NCI-H345 treated with DMSO at 0.1 percent for 48 hours (cell line): ENCODE measurements around the gene NAALADL2.

Experiments
- DNase-seq: peaks from one replicate; lab custom pipeline; 2025; ENCODE audit not compliant: unreplicated experiment; lab: John Stamatoyannopoulos, UW

The NAALADL2 gene

GRCh38 chr3:175193815-175194518 lies 334.8 kb downstream of the NAALADL2 start:
- no peak for DNase-seq

GRCh38 chr3:175198991-175199783 lies 340.1 kb downstream of the NAALADL2 start:
- DNase-seq, result no peak

GRCh38 chr3:175199961-175200360 lies 340.8 kb downstream of the NAALADL2 start:
- no peak for DNase-seq

- no peak for DNase-seq
These were observed 341.4 kb downstream of the NAALADL2 start for GRCh38 chr3:175200391-175201095.

- no peak for DNase-seq
These were observed 348.2 kb downstream of the NAALADL2 start for GRCh38 chr3:175207361-175207760.

DNA sequence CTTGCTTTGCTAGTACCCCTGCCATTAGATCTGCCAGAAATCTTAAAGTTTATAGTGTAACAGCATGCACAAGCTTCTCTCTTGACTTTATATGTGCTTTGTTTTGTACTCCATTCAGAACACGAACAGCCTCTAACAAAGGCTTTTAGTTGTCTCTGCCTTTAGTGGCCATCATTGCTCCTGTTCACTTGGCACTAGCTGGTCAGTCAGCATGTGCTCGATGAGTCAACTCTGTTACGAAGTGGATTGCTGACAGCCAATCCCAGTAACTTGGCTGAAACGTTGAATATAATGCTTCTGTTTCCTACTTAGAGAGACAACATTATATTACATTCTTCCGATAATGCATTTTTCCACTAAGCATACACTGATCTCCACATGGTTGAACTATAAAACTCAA lies 349.2 kb downstream of the NAALADL2 start:
- no peak for DNase-seq

- no peak for DNase-seq
These were observed 352.3 kb downstream of the NAALADL2 start for GRCh38 chr3:175211466-175211865.

- no peak for DNase-seq
These were observed 353.8 kb downstream of the NAALADL2 start for GRCh38 chr3:175212896-175213295.

DNA sequence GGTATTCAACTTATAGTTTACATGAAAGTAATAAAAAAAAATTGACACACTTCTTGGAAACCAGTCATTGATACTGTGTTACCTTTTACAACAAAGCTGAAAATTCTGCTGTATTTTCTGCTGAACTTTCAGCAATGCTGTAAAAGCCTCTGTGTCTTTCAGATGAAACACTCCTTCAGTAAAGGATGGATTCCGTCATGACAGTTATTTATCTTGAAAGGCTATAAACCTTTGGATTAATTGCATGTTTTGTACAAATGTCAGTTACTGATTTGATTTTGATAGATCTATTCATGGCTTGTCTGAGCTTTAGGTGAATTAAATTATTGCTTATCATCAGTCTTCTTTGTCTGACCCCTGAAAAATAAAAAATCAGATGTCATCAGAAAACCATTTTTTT lies 355.1 kb downstream of the NAALADL2 start:
- DNase-seq, result no peak

DNA sequence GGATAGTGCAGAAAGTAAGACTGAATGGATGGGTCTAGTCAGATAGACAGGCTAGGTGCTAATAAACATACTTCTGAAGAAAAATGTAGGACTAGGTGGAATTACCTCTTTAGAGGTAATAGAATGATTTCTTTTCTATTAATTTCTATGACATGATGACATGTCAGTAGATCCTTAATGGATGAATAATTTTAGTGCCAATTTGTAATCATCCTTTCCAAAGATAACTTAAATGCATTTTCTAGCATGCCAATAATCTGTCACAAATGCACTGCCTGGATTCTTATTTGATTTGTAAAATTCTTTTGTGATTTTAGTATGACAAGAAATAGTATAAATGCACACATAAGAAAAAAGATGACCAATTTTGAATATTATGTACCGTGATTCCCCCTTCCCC lies 356.7 kb downstream of the NAALADL2 start:
- no peak for DNase-seq

DNA sequence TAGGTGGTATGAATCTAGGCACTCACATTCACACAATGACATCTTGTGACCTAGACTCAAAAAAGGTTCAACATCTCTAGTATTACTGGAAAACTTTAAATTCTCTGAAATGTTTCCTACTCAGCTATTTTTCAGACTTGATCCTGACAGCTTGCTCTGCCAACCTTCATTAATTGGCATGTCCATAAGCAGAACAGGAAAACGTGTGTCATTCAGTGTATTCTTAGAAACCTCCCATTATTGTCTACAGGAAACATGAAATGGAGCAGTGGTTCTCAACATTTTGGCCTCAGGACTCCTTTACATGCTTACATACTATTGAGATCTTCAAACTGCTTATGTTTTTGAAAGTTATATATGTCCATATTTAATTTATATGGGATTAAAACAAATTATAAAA lies 363.2 kb downstream of the NAALADL2 start:
- no peak for DNase-seq

DNA sequence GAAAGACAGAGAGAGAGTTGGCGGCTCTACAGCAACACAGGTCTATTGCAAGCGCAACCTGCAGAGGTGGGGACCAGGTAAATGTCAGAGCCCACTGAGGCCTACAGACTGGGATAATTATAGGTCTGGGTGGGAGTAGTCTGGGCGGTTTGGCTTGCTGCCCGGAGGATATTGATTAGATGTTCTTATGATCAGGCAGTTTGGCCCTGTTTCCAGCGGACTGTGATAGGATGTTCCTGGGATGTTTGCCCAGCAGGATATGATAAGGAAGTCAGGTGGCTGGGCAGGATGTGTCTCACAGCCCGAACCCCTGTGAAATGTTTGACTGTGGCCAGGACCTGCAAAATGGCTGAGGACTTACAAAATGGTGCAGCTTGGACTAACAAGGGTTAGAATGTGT lies 364.9 kb downstream of the NAALADL2 start:
- peak; percentile 82 for DNase-seq

DNA sequence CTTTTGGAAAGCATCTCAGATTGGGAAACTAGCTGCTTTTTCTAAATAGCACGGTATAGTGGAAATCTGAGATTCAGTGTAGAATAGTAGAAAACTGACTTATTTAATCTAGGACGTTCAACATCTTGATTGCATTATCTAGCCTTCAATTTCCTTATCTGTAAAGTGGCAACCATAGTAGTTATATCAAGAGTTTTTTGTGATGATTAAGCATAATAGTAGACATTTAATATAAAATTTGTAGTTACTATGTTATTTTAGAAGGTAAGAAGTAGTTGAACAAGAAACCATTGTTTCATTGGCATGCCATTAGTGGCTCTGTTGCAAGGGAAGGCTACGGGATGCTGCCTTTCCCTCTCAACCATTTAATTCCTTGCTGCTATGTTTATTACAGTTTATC lies 367.3 kb downstream of the NAALADL2 start:
- DNase-seq, result no peak

GRCh38 chr3:175227126-175227525 lies 368.0 kb downstream of the NAALADL2 start:
- DNase-seq, result no peak

- no peak for DNase-seq
These were observed 375.1 kb downstream of the NAALADL2 start for GRCh38 chr3:175233957-175234940.

GRCh38 chr3:175238801-175239200 lies 379.7 kb downstream of the NAALADL2 start:
- DNase-seq, result peak; percentile 32

- no peak for DNase-seq
These were observed 381.8 kb downstream of the NAALADL2 start for GRCh38 chr3:175240921-175241320.

DNA sequence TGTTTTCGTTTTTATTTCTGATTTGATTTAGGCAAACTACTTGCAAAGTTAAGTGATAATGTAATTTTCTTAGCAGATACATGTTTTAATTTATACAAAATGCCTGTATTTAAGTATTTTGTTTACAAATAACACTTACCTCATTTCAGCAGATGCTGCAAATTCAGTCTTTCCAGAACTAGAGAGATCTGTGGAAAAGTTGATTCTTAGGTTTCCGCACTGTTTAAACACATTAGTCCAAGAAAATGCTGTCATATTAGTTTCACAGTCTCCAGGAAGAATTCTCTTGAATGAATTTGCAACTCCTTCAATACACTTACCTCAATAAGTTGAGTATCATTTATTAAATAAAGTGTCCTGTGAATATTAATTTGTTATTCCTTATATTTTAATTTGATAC lies 383.1 kb downstream of the NAALADL2 start:
- DNase-seq, result no peak

- no peak for DNase-seq
These were observed 387.1 kb downstream of the NAALADL2 start for GRCh38 chr3:175246234-175246633.

GRCh38 chr3:175246766-175247165 lies 387.6 kb downstream of the NAALADL2 start:
- no peak for DNase-seq

DNA sequence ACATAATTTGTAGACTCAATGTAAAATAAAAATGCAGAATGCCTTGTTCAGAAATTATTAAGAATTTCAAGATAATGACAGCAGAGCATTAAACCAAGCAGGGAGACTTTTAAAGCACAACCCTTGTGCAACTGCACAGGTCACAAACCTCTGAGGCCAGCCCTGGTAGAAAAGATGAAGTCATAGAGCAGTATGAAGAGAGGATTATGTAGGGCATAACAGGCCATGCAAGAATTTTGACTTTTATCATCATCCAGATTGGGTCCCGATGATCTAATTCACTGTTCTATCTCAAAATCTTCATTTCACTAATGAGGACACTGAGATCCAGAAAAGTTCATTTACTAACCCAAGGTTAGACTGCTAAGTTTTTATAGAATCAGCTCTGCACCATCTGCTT lies 388.5 kb downstream of the NAALADL2 start:
- DNase-seq, result no peak
